Smooth muscle cell (in vitro differentiated cells): Measurements from ENCODE around the gene RBP3. TPM values are rescaled to one million over a fixed set of nuclear protein-coding genes. Genes with fewer than 3 reads are reported as not detected.

Experiments
- DNase-seq: peaks from one replicate; lab custom pipeline; 2025; ENCODE audit not compliant: unreplicated experiment; lab: John Stamatoyannopoulos, UW
- H2AFZ ChIP-seq: fragments of 200-600 bp; sonication (generic); 2 replicates; pipeline ENCODE4 v1.6.0; 2016; ENCODE audit warnings: antibody characterized with exemption, low read depth, mild to moderate bottlenecking
- H3F3A ChIP-seq: fragments of 200-600 bp; sonication (generic); 2 replicates; pipeline ENCODE4 v1.6.0; 2017; ENCODE audit warnings: antibody characterized with exemption, low read depth
- H3K27ac ChIP-seq: fragments of 200-600 bp; sonication (generic); 2 replicates; pipeline ENCODE4 v1.5.1; 2016; ENCODE audit warnings: low read depth, mild to moderate bottlenecking
- H3K27me3 ChIP-seq: fragments of 200-600 bp; sonication (generic); 2 replicates; pipeline ENCODE4 v1.6.1; 2016; ENCODE audit warnings: low read depth, mild to moderate bottlenecking
- H3K36me3 ChIP-seq: fragments of 200-600 bp; sonication (generic); 2 replicates; pipeline ENCODE4 v1.5.1; 2016; ENCODE audit warnings: low read depth
- H3K4me1 ChIP-seq: fragments of 200-600 bp; sonication (generic); 2 replicates; pipeline ENCODE4 v1.5.1; 2016; ENCODE audit warnings: low read depth
- H3K4me2 ChIP-seq: fragments of 200-600 bp; sonication (generic); 2 replicates; pipeline ENCODE4 v1.6.0; 2016; ENCODE audit warnings: mild to moderate bottlenecking
- H3K4me3 ChIP-seq: fragments of 200-600 bp; sonication (generic); 2 replicates; pipeline ENCODE4 v1.5.1; 2016; ENCODE audit warnings: mild to moderate bottlenecking
- H3K79me2 ChIP-seq: fragments of 200-600 bp; sonication (generic); 2 replicates; pipeline ENCODE4 v1.6.0; 2016; ENCODE audit warnings: low read depth, mild to moderate bottlenecking
- H3K9ac ChIP-seq: fragments of 200-600 bp; sonication (generic); 2 replicates; pipeline ENCODE4 v1.6.0; 2016; ENCODE audit warnings: low read depth
- H3K9me3 ChIP-seq: fragments of 200-600 bp; sonication (generic); replicated peaks from 2 replicates; pipeline ENCODE4 v1.5.1; 2016; ENCODE audit warnings: low read depth
- H4K20me1 ChIP-seq: fragments of 200-600 bp; sonication (generic); 2 replicates; pipeline ENCODE4 v1.6.0; 2016; ENCODE audit warnings: low read depth
- CTCF ChIP-seq: fragments of 200-600 bp; sonication (generic); IDR thresholded peaks from 2 replicates; pipeline ENCODE4 v1.5.1; 2017; ENCODE audit warnings: borderline replicate concordance, mild to moderate bottlenecking, antibody characterized with exemption; ENCODE audit not compliant: insufficient read depth, poor library complexity, severe bottlenecking
- WGBS: methylation state at CpG from one replicate; pipeline ENCODE4 v1.1.7; 2016; ENCODE audit warnings: low lambda C conversion rate; 5-methylcytosine and 5-hydroxymethylcytosine counted together
- polyA plus RNA-seq: library from polyadenylated mRNA; unstranded; fragments of >200 nt; fragmentation: Nextera tagmentation; extraction: Ambion mirVana; gene quantifications from 2 replicates; pipeline ENCODE4 v1.2.1, GENCODE V29; 2016
- total RNA-seq: library from RNA; depleted of rRNA; stranded (reverse); fragments of >200 nt; gene quantifications from 2 replicates; pipeline ENCODE4 v1.2.3, GENCODE V29; 2014

The RBP3 gene
- total and polyA plus RNA-seq, 2 experiments from 2014 or later, result not detected

GRCh38 chr10:47353351-47353750 lies 5.2 kb downstream of the RBP3 start:
- Histone ChIP-seq H3K4me2 (no peak overlapping the region), H3K36me3 (no peaks in the 10 kb centered on the region), H4K20me1 (no peaks in the 10 kb centered on the region), H3K9me3 (no peaks in the 10 kb centered on the region), H3K27ac (no peak overlapping the region), H3K27me3 (no peaks in the 10 kb centered on the region), H3K9ac (no peak overlapping the region), H3K4me3 (no peak overlapping the region), H2AFZ (no peak overlapping the region), H3K79me2 (no peaks in the 10 kb centered on the region), H3F3A (no peaks in the 10 kb centered on the region), H3K4me1 (no peaks in the 10 kb centered on the region)
- WGBS, result 90% methylated on average over 6 of the region's 6 CpGs
- DNase-seq, result no peak
- TF ChIP-seq CTCF, result no peak

- no peak overlapping the region for H3K27ac ChIP-seq
- H3K4me3 ChIP-seq, result no peak overlapping the region
- no peak overlapping the region for H2AFZ ChIP-seq
- WGBS, result 70% methylated on average over 4 of the region's 4 CpGs
- no peak overlapping the region for H3K4me2 ChIP-seq
- H3F3A ChIP-seq, result no peaks in the 10 kb centered on the region
- TF ChIP-seq CTCF, result no peak
- no peaks in the 10 kb centered on the region for H3K9me3 ChIP-seq
- H4K20me1 ChIP-seq, result no peaks in the 10 kb centered on the region
- no peaks in the 10 kb centered on the region for H3K4me1 ChIP-seq
- no peaks in the 10 kb centered on the region for H3K36me3 ChIP-seq
- H3K9ac ChIP-seq, result no peak overlapping the region
- H3K27me3 ChIP-seq, result no peaks in the 10 kb centered on the region
- no peaks in the 10 kb centered on the region for H3K79me2 ChIP-seq
- no peak for DNase-seq
These were observed 6.0 kb downstream of the RBP3 start for GRCh38 chr10:47354165-47354564.

GRCh38 chr10:47354900-47355299 lies 6.7 kb downstream of the RBP3 start:
- 84% methylated on average over 1 of the region's 1 CpG for WGBS
- Histone ChIP-seq H3K27me3 (no peaks in the 10 kb centered on the region), H3F3A (no peaks in the 10 kb centered on the region), H3K36me3 (no peaks in the 10 kb centered on the region), H3K4me3 (no peak overlapping the region), H3K27ac (no peak overlapping the region), H2AFZ (no peak overlapping the region), H3K4me1 (no peaks in the 10 kb centered on the region), H3K4me2 (no peak overlapping the region), H3K9me3 (no peaks in the 10 kb centered on the region), H3K79me2 (no peaks in the 10 kb centered on the region), H3K9ac (no peak overlapping the region), H4K20me1 (no peaks in the 10 kb centered on the region)
- DNase-seq, result no peak
- no peak for TF ChIP-seq CTCF

GRCh38 chr10:47356708-47357107 lies 8.5 kb downstream of the RBP3 start:
- no peak overlapping the region for H3K9ac ChIP-seq
- H3K4me2 ChIP-seq, result no peak overlapping the region
- 86% methylated on average over 5 of the region's 5 CpGs for WGBS
- no peak overlapping the region for H3K4me3 ChIP-seq
- no peak overlapping the region for H3K27ac ChIP-seq
- no peaks in the 10 kb centered on the region for H3K27me3 ChIP-seq
- no peaks in the 10 kb centered on the region for H3F3A ChIP-seq
- H3K79me2 ChIP-seq, result no peaks in the 10 kb centered on the region
- no peaks in the 10 kb centered on the region for H3K9me3 ChIP-seq
- no peak for TF ChIP-seq CTCF
- no peaks in the 10 kb centered on the region for H3K36me3 ChIP-seq
- H2AFZ ChIP-seq, result no peak overlapping the region
- no peak for DNase-seq
- no peaks in the 10 kb centered on the region for H3K4me1 ChIP-seq
- H4K20me1 ChIP-seq, result no peaks in the 10 kb centered on the region
